H1 (cell line): ENCODE measurements around the gene RHOH. TPM values are rescaled to one million over a fixed set of nuclear protein-coding genes. Genes with fewer than 3 reads are reported as not detected.

Experiments used
- CTCF ChIA-PET: fragments of 300-600 bp; sonication (Branson Sonifier 250); formaldehyde crosslinking; loops from one replicate; lab custom pipeline; 2021; ENCODE audit not compliant: partially characterized antibody; lab: Charles Lee
- POLR2A ChIA-PET: fragments of 300-600 bp; sonication (Branson Sonifier 250); formaldehyde crosslinking; loops from one replicate; lab custom pipeline; 2021; ENCODE audit warnings: inconsistent platforms; ENCODE audit not compliant: partially characterized antibody; lab: Charles Lee
- DNase-seq, 2 experiments: peaks; one replicate each; pipeline versions ENCODE4 v3.0.0 to v3.0.0-alpha.2; 2010 to 2022; ENCODE audit warnings: low spot score in 2 of 2, low read depth in 1 of 2, mixed read lengths in 1 of 2
- FAIRE-seq: peaks from 2 replicates; lab custom pipeline; 2011; peaks lifted over from hg19 to GRCh38; lab: Jason Lieb, UNC
- H2AFZ ChIP-seq: 2 replicates; pipeline ENCODE4 v1.8.1; 2012; ENCODE audit warnings: low read length, inconsistent platforms
- H2AK5ac ChIP-seq: 2 replicates; pipeline ENCODE4 v1.6.1; 2013; ENCODE audit warnings: low read depth, low read length
- H2BK120ac ChIP-seq: replicated peaks from 2 replicates; pipeline ENCODE3; 2013; ENCODE audit warnings: low read depth, low read length, inconsistent platforms
- H2BK12ac ChIP-seq: 2 replicates; pipeline ENCODE4 v1.6.1; 2013; ENCODE audit warnings: low read depth, low read length
- H2BK15ac ChIP-seq: 2 replicates; pipeline ENCODE4 v1.6.1; 2013; ENCODE audit warnings: low read length
- H2BK20ac ChIP-seq: 2 replicates; pipeline ENCODE4 v1.6.1; 2013; ENCODE audit warnings: low read length
- H2BK5ac ChIP-seq: 2 replicates; pipeline ENCODE4 v1.6.1; 2013; ENCODE audit warnings: low read depth, low read length
- H3K14ac ChIP-seq: 2 replicates; pipeline ENCODE4 v1.6.1; 2013; ENCODE audit warnings: inconsistent platforms; ENCODE audit not compliant: insufficient read length
- H3K18ac ChIP-seq: 2 replicates; pipeline ENCODE4 v1.6.1; 2013; ENCODE audit warnings: low read length; ENCODE audit errors: extremely low read depth
- H3K23ac ChIP-seq: 2 replicates; pipeline ENCODE4 v1.6.1; 2013; ENCODE audit warnings: inconsistent platforms; ENCODE audit not compliant: insufficient read length
- H3K23me2 ChIP-seq: 2 replicates; pipeline ENCODE4 v1.6.1; 2013; ENCODE audit warnings: low read depth, low read length
- H3K27ac ChIP-seq: 2 replicates; pipeline ENCODE4 v1.6.1; 2011; ENCODE audit warnings: low read depth, low read length, inconsistent platforms
- H3K27me3 ChIP-seq, 4 experiments: replicated peaks in 1 of 4; 1 replicate in 1 of 4; 2 replicates in 3 of 4; pipeline versions ENCODE4 v1.6.1 to v1.8.1; 2011 to 2013; ENCODE audit warnings: low read length in 3 of 4, mild to moderate bottlenecking in 3 of 4, inconsistent platforms in 2 of 4, mixed read lengths in 2 of 4, moderate library complexity in 1 of 4; ENCODE audit not compliant: control insufficient read depth in 3 of 4, insufficient read depth in 3 of 4; ENCODE audit errors: extremely low read depth in 1 of 4
- H3K36me3 ChIP-seq, 4 experiments: 2 replicates each; pipeline versions ENCODE4 v1.6.1 to v1.8.1; 2011 to 2013; ENCODE audit warnings: mild to moderate bottlenecking in 4 of 4, low read length in 3 of 4, moderate library complexity in 2 of 4, control low read depth in 1 of 4, inconsistent platforms in 1 of 4; ENCODE audit not compliant: insufficient read depth in 4 of 4, control insufficient read depth in 2 of 4
- H3K4ac ChIP-seq: replicated peaks from 2 replicates; pipeline ENCODE3; 2013; ENCODE audit warnings: low read length, low read depth, mixed read lengths, inconsistent platforms; ENCODE audit not compliant: insufficient read length
- H3K4me1 ChIP-seq, 4 experiments: replicated peaks in 1 of 4; 1 replicate in 1 of 4; 2 replicates in 3 of 4; pipeline versions ENCODE4 v1.6.1 to v1.8.1; 2011 to 2013; ENCODE audit warnings: low read length in 3 of 4, inconsistent platforms in 2 of 4, mixed read lengths in 1 of 4; ENCODE audit not compliant: insufficient read depth in 4 of 4, control insufficient read depth in 3 of 4
- H3K4me2 ChIP-seq, 2 experiments: 2 replicates each; pipeline versions ENCODE4 v1.6.1 to v1.8.1; 2011 to 2013; ENCODE audit warnings: low read depth in 2 of 2, low read length in 2 of 2, control low read depth in 1 of 2, inconsistent platforms in 1 of 2, mild to moderate bottlenecking in 1 of 2; ENCODE audit not compliant: insufficient read depth in 1 of 2
- H3K4me3 ChIP-seq, 4 experiments: fragments of 200-600, 300-600 bp in 1 of 4; sonication (generic), shearing (Covaris generic), sonication (Bioruptor Twin) in 1 of 4; 2 replicates each; pipeline versions ENCODE4 v1.5.1 to v1.8.1; 2011 to 2016; ENCODE audit warnings: low read length in 4 of 4, low read depth in 3 of 4, control low read depth in 2 of 4, inconsistent platforms in 2 of 4, mild to moderate bottlenecking in 2 of 4, mixed read lengths in 1 of 4, moderate library complexity in 1 of 4; ENCODE audit not compliant: insufficient read depth in 2 of 4; ENCODE audit errors: extremely low read depth in 1 of 4
- H3K56ac ChIP-seq: replicated peaks from 2 replicates; pipeline ENCODE3; 2013; ENCODE audit warnings: low read depth, mild to moderate bottlenecking, mixed read lengths, low read length, inconsistent platforms; ENCODE audit not compliant: insufficient read length
- H3K79me1 ChIP-seq: 2 replicates; pipeline ENCODE4 v1.6.1; 2013; ENCODE audit warnings: low read depth, low read length, control low read depth
- H3K79me2 ChIP-seq, 2 experiments: 2 replicates each; pipeline versions ENCODE4 v1.6.1 to v1.8.1; 2012 to 2013; ENCODE audit warnings: low read length in 2 of 2, mild to moderate bottlenecking in 2 of 2, inconsistent platforms in 1 of 2; ENCODE audit not compliant: insufficient read depth in 2 of 2, control insufficient read depth in 1 of 2
- H3K9ac ChIP-seq, 4 experiments: replicated peaks in 1 of 4; 1 replicate in 1 of 4; 2 replicates in 3 of 4; pipeline versions ENCODE4 v1.6.1 to v1.8.1; 2011 to 2013; ENCODE audit warnings: low read depth in 3 of 4, low read length in 3 of 4, control low read depth in 2 of 4, mild to moderate bottlenecking in 2 of 4, moderate library complexity in 2 of 4, inconsistent platforms in 1 of 4; ENCODE audit errors: extremely low read depth in 1 of 4
- H3K9me3 ChIP-seq, 2 experiments: 2 replicates each; pipeline versions ENCODE4 v1.6.1 to v1.8.1; 2012 to 2013; ENCODE audit warnings: mild to moderate bottlenecking in 2 of 2, moderate library complexity in 2 of 2, control low read depth in 1 of 2, inconsistent platforms in 1 of 2, low read depth in 1 of 2, low read length in 1 of 2, mixed read lengths in 1 of 2; ENCODE audit not compliant: insufficient read depth in 2 of 2
- H4K20me1 ChIP-seq, 2 experiments: replicated peaks in 1 of 2; 2 replicates each; pipeline versions ENCODE3 to v1.8.1; 2011 to 2013; ENCODE audit warnings: inconsistent platforms in 2 of 2, low read length in 2 of 2, mild to moderate bottlenecking in 1 of 2; ENCODE audit not compliant: insufficient read depth in 2 of 2, control insufficient read depth in 1 of 2
- H4K5ac ChIP-seq: 2 replicates; pipeline ENCODE4 v1.6.1; 2013; ENCODE audit warnings: low read length, low read depth, mixed read lengths, inconsistent platforms; ENCODE audit not compliant: insufficient read length
- H4K8ac ChIP-seq: 2 replicates; pipeline ENCODE4 v1.8.0; 2013; ENCODE audit warnings: mild to moderate bottlenecking, moderate library complexity, low read length, inconsistent platforms; ENCODE audit not compliant: insufficient read depth; ENCODE audit errors: extremely low read depth
- H4K91ac ChIP-seq: replicated peaks from 2 replicates; pipeline ENCODE3; 2013; ENCODE audit warnings: low read length, mixed read lengths, inconsistent platforms; ENCODE audit not compliant: insufficient read length
- CEBPB ChIP-seq: IDR thresholded peaks from 2 replicates; pipeline ENCODE4 v1.6.1; 2012; ENCODE audit warnings: low read depth, low read length
- FOSL1 ChIP-seq: IDR thresholded peaks from 2 replicates; pipeline ENCODE4 v1.6.1; 2011; ENCODE audit warnings: mild to moderate bottlenecking, low read depth, low read length, moderate library complexity; ENCODE audit not compliant: insufficient read depth
- PHF8 ChIP-seq: fragments of 200-600 bp; sonication (generic); conservative IDR thresholded peaks from 2 replicates; pipeline ENCODE4 v1.7.1; 2012; ENCODE audit warnings: low read depth, mild to moderate bottlenecking, inconsistent platforms, low read length, moderate library complexity
- POLR2A ChIP-seq, 2 experiments: IDR thresholded peaks; 1 replicate in 1 of 2; 2 replicates in 1 of 2; pipeline ENCODE4 v1.6.1; 2011; ENCODE audit warnings: low read depth in 2 of 2, low read length in 2 of 2, mild to moderate bottlenecking in 2 of 2; ENCODE audit errors: control extremely low read depth in 1 of 2
- SP1 ChIP-seq: IDR thresholded peaks from 2 replicates; pipeline ENCODE4 v1.6.1; 2011; ENCODE audit warnings: low read depth, low read length
- SP2 ChIP-seq: IDR thresholded peaks from 2 replicates; pipeline ENCODE4 v1.6.1; 2012; ENCODE audit warnings: mild to moderate bottlenecking, low read length, inconsistent platforms
- YY1 ChIP-seq: IDR thresholded peaks from 2 replicates; pipeline ENCODE4 v1.6.1; 2011; ENCODE audit warnings: low read depth, mild to moderate bottlenecking, low read length
- WGBS, 2 experiments: shearing (Covaris generic) in 1 of 2; methylation state at CpG; one replicate each; pipeline versions ENCODE4 v1.1.6 to v1.1.7; 2013 to 2015; ENCODE audit warnings: low lambda C conversion rate in 2 of 2, mixed read lengths in 2 of 2, inconsistent platforms in 1 of 2, low coverage in 1 of 2, missing lambda C conversion rate in 1 of 2; ENCODE audit not compliant: insufficient replicate concordance in 2 of 2, insufficient coverage in 1 of 2, insufficient read length in 1 of 2; ENCODE audit errors: extremely low coverage in 1 of 2, missing lambda C conversion rate in 1 of 2; 5-methylcytosine and 5-hydroxymethylcytosine counted together
- polyA plus RNA-seq, 7 experiments: library from polyadenylated mRNA; depleted of rRNA in 3 of 7; stranded (reverse) in 5 of 7; unstranded in 2 of 7; fragments of >200 nt in 5 of 7; fragments of 200-250 nt in 2 of 7; gene quantifications; 1 replicate in 5 of 7; 2 replicates in 1 of 7; 4 replicates in 1 of 7; pipeline versions ENCODE4 v1.2.1 to v1.2.3, GENCODE V29; 2011 to 2013; ENCODE audit warnings: missing spikeins in 2 of 7, mixed read lengths in 2 of 7
- total RNA-seq: library from RNA; stranded (reverse); fragmentation: NEBNext Ultra II Directional; extraction: Animal tissue kit (Norgen Biotek cat#: 25700); gene quantifications from 2 replicates; pipeline ENCODE4 v1.2.1, GENCODE V29; 2021
- TF ChIP-seq, protein P1 (sequence below): IDR thresholded peaks from 2 replicates; pipeline ENCODE4 v1.6.1; 2011; ENCODE audit warnings: low read depth, mild to moderate bottlenecking, low read length; ENCODE audit not compliant: insufficient read depth

The RHOH gene
- total and polyA plus RNA-seq, 2 of the 8 experiments (the other 6 are each of a cell fraction or from before 2014, with no cell fraction given) = 5.9 to 6.9 TPM

DNA sequence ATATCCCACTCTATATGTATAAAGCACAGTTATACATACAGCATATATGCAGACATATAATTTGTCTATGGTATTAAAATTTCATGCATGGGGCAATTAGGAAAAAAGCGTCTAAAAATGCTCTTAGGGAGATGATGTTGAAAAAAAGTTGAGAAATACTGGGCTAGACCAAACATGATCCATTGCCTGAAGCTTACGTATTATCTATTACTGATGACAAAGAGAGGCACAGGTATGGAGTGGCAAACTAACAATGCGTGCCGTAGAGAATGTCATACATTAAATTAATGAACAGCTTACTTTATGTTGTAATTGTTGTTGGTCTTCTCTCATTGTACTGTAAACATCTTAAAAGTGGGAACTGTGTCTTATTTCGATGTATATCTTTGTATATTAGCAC is 13.9 kb downstream of the RHOH start:
- H3K36me3 ChIP-seq = no peaks in the 10 kb centered on the region; a peak in 2 of 8 replicates
- no peak overlapping the region for H3K27ac ChIP-seq
- peak overlapping the region; percentile 25 for H4K5ac ChIP-seq
- no peak overlapping the region for H4K8ac ChIP-seq
- H3K23ac ChIP-seq = no peak overlapping the region
- no peak overlapping the region for H2BK5ac ChIP-seq
- H3K14ac ChIP-seq = no peak overlapping the region
- CTCF ChIA-PET = interaction anchor here (0.6 to 2.2 kb wide), 4 partner anchors 18 to 286 kb away, joined by 3 to 6 read pairs (median 3); no protein-coding TSS in a partner anchor
- WGBS, 2 experiments = 89% methylated on average over 5 of the region's 5 CpGs; no CpG with 5 or more reads in 1 of the 2 experiments
- no peak overlapping the region for H2BK15ac ChIP-seq
- H3K4ac ChIP-seq = no peak overlapping the region
- H2BK12ac ChIP-seq = no peak overlapping the region
- no peaks in the 10 kb centered on the region for H4K20me1 ChIP-seq
- H3K23me2 ChIP-seq = no peaks in the 10 kb centered on the region; the same call in 1 of the 2 replicates
- H3K56ac ChIP-seq = no peak overlapping the region
- POLR2A ChIA-PET = interaction anchor here (1.0 to 1.1 kb wide), 2 partner anchors 11 to 22 kb away, joined by 3 read pairs; no protein-coding TSS in a partner anchor
- no peak overlapping the region for H2AFZ ChIP-seq
- no peak for DNase-seq
- no peak overlapping the region for H2AK5ac ChIP-seq
- H2BK120ac ChIP-seq = no peak overlapping the region
- TF ChIP-seq POLR2A (IDR thresholded peaks at IDR 0.05; ENCODE audit: control extremely low read depth in 1 of 2, low read depth in 2 of 2, low read length in 2 of 2) (no peak), PHF8 (no peak), FOSL1 (no peak), SP1 (no peak), SP2 (no peak), YY1 (no peak), CEBPB (no peak)
- TF ChIP-seq, protein P1, sequence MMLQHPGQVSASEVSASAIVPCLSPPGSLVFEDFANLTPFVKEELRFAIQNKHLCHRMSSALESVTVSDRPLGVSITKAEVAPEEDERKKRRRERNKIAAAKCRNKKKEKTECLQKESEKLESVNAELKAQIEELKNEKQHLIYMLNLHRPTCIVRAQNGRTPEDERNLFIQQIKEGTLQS = no peak
- H3K18ac ChIP-seq = no peak overlapping the region
- no peaks in the 10 kb centered on the region for H3K27me3 ChIP-seq
- no peak overlapping the region for H2BK20ac ChIP-seq
- H3K79me1 ChIP-seq = no peaks in the 10 kb centered on the region
- H3K4me3 ChIP-seq = no peak overlapping the region
- no peak overlapping the region for H3K9ac ChIP-seq
- H3K4me2 ChIP-seq = no peak overlapping the region
- H3K9me3 ChIP-seq = no peaks in the 10 kb centered on the region
- peaks cover 0 to 3% of the 10 kb centered on the region in 2 experiments; a peak in 1 of 4 replicates for H3K79me2 ChIP-seq
- no peak overlapping the region for H4K91ac ChIP-seq
- no peak for FAIRE-seq
- no peaks in the 10 kb centered on the region; a peak in 1 of 7 replicates for H3K4me1 ChIP-seq
